ENCODE data around the gene FCER1G.
"Not testable (repeated sequence)": the region's sequence is repeated elsewhere in the genome, so short reads cannot be mapped to it uniquely, and the experiment has no call there.

FCER1G gene

DNA sequence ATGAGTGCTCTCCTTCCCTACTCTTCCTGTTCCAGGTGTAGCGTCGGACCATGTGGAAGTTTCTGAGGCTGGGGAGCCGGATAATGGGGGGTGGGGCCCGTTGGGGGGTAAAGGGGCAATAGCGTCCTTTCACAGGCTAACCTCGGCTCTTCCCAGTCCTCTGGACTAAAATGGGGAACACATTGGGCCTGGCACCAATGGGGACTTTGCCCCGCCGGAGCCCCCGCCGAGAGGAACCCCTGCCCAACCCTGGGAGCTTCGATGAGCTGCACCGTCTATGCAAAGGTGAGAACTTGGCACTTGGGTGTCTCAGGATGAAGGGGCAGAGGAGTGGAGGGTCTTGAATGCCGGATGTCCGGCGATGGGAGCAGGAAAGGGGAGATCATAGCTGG, 11.2 kb downstream of the FCER1G start:
- in situ Hi-C loops (cut with MboI; ENCODE audit: low sequenced_read_pairs): loop anchor here (10.0 kb wide), 1 partner anchor 148 kb away; no protein-coding TSS in a partner anchor

DNA sequence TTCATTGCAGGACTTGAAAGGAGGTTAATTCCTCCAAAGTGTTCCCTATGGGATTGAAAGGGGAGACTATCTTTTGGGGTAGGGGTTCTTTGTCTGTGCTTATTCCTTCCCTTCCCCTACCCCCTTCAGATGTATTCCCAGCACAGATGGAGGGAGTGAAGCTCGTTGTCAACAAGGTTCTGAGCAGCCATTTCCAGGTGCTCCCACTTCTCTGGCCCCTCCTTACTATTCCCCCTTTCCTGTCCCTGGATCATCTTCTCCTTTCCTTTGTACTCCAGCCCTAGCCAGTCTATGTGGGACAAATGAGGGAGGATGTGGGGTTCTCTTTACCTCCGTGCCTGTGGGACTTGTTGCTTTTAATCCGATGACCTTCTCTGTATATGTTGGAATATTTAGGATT, 11.7 kb downstream of the FCER1G start:
- in situ Hi-C loops (cut with MboI; ENCODE audit: low sequenced_read_pairs): loop anchor here (10.0 kb wide), 1 partner anchor 148 kb away; no protein-coding TSS in a partner anchor

DNA sequence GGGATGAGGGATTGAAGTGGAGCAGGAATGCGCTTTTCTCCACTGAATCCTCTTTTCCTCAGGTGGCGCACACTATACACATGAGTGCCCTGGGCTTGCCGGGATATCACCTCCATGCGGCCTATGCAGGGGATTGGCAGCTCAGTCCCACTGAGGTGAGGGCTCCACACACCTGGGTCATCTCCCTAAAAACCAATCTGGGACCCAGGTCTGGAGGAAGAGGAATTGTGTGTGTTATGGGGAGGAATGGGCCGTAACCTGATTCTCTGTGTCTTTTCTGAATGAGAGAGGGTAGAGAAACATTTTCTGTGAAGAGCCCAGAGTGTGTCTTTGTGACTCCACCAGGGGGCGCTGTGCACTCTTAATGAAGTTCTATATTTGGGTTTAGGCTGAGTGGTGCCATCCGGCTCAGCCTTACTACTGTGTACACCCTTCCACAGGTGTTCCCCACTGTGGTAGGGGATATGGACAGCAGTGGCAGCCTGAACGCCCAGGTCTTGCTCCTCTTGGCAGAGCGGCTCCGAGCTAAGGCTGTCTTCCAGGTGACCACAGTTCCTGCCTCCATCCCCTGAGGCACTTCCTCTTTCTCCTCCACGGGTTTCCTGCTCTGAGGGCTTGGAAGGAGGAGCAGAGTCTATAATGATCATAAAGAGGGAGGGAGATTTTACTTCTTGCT, 12.2 kb downstream of the FCER1G start:
- in situ Hi-C loops (cut with MboI; ENCODE audit: low sequenced_read_pairs): loop anchor here (10.0 kb wide), 1 partner anchor 147 kb away; no protein-coding TSS in a partner anchor

DNA sequence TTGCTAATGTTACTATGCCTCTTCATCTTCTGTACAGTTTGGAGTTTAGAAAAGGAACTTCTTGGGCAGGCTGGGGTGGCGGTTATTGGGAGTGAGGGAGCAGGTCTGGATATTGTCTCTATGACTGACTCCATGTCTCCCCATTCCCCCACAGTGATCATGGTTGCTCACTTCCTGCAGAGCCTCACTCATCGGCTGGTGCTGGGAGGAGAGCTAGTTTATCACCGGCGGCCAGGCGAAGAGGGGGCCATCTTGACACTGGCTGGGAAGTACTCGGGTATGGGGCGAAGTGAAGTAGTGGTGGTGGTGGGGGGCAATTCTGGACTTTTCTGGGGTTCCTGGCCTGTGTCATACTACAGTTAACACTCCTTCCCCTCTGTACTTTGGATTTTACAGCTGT, 12.9 kb downstream of the FCER1G start:
- in situ Hi-C loops (cut with MboI; ENCODE audit: low sequenced_read_pairs): loop anchor here (10.0 kb wide), 1 partner anchor 147 kb away; no protein-coding TSS in a partner anchor

DNA sequence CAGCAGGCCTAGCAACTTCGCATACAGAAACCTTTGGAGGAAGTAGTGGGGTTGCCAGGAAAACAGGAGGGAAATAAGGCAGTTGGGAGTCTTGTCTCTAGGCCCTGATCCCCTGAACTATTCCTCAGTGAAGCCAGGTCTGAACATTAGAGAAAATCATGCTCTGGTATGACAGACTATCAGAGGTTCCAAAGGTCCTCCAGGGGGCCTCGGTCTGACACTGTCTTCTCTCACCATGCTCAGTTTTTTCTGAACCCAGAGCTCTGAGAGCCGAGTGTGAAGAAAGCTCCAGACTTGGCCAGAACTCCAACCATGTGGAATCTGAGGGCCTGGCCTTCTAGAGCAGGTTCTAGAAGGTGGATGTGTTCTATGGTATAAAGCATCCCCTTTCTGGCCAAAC, 14.8 kb downstream of the FCER1G start:
- in situ Hi-C loops (cut with MboI; ENCODE audit: low sequenced_read_pairs): loop anchor here (10.0 kb wide), 1 partner anchor 145 kb away; no protein-coding TSS in a partner anchor

GRCh38 chr1:161230762-161231161, 15.7 kb downstream of the FCER1G start:
- in situ Hi-C loops (cut with MboI; ENCODE audit: low sequenced_read_pairs): no loop called here

DNA sequence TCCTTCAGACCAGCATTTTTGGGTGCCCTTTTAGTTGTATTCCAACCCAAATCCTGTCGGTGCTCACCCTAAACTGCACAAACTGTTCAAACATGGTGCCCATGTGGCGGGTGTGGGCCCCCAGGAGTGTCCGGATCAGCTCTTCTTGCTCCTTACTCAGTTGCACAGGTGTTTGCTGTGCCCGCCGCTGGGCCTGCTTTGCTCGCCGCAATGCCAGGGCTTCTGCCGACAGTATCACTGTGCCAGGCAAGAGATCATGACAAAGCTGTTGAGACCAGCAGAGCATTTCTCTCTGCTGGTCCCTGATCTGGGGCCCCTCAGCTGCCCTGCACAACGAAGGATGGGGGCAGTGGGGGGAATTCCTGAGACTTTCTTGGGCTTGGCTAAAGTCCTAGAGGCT, 18.0 kb downstream of the FCER1G start:
- in situ Hi-C loops (cut with MboI; ENCODE audit: low sequenced_read_pairs): no loop called here

- in situ Hi-C loops (cut with MboI; ENCODE audit: low sequenced_read_pairs): no loop called here
Observed at GRCh38 chr1:161235957-161236775, 21.1 kb downstream of the FCER1G start.

- in situ Hi-C loops (cut with MboI; ENCODE audit: low sequenced_read_pairs): no loop called here
Observed at GRCh38 chr1:161238039-161238473, 23.0 kb downstream of the FCER1G start, which contains the start of gene NR1I3. NR1I3 (minus strand) TSS chr1:161238203; CDS start chr1:161236565, 1,638 bp downstream.

DNA sequence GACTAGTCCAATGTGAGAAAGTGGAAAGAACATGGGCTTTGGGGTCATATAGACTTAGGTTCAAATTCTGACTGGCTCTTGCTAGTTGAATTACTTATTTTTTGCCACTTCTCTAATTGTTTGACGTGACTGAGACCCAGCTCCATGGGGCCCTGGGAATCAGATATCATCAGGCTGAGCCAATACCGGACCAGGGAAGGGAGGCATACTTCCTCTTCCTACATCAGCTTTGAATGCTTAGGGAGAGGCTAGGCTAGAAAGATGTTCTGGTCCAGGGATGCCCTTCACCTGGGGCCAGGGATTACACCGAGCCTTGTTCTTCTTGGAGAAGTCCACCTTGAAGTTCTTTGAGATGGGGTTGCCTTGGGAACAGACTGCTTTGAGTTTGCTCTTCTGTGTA, 26.6 kb downstream of the FCER1G start:
- in situ Hi-C loops (cut with MboI; ENCODE audit: low sequenced_read_pairs): no loop called here

GRCh38 chr1:161242313-161242712, 27.2 kb downstream of the FCER1G start:
- in situ Hi-C loops (cut with MboI; ENCODE audit: low sequenced_read_pairs): no loop called here

GRCh38 chr1:161244888-161245287, 29.8 kb downstream of the FCER1G start:
- in situ Hi-C loops (cut with MboI; ENCODE audit: low sequenced_read_pairs): no loop called here

- in situ Hi-C loops (cut with MboI; ENCODE audit: low sequenced_read_pairs): not testable (repeated sequence)
Observed at GRCh38 chr1:161250100-161250499, 35.0 kb downstream of the FCER1G start.

DNA sequence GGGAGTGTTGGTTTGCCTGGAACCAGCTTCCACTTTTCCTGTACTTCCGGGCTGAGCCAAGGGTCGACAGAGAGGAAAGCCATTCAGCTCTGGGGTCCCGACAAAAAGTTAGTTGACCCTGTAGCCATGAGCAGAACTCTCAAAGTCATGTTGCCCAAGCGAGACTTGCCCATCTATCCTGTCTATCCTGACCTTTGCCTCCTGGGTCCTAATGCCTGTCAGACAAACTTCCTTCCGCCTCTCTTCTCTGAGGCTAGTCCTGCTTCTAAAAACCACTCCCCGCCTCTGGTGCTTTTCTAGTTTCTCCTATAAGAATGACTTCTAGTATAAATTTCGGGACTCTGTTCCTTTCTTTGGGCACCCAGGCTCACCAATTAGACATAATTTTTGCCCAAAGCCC, 35.7 kb downstream of the FCER1G start:
- in situ Hi-C loops (cut with MboI; ENCODE audit: low sequenced_read_pairs): no loop called here

DNA sequence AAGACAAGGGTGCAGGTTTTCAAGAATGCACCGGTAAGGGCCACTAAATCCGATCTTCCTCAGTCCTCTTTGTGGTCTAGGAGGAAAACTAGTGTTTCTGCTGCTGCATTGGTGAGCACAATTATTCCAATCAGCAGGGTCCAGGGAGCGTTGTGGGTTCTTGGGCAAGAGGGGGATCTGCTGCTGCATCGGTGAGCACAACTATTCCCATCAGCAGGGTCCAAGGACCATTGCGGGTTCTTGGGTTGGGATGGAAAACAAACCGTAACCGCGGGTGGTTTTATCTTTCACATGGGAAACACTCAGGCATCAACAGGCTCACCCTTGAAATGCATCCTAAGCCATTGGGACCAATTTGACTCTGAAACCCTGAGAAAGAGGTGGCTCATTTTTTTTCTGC, 36.5 kb downstream of the FCER1G start:
- in situ Hi-C loops (cut with MboI; ENCODE audit: low sequenced_read_pairs): no loop called here

DNA sequence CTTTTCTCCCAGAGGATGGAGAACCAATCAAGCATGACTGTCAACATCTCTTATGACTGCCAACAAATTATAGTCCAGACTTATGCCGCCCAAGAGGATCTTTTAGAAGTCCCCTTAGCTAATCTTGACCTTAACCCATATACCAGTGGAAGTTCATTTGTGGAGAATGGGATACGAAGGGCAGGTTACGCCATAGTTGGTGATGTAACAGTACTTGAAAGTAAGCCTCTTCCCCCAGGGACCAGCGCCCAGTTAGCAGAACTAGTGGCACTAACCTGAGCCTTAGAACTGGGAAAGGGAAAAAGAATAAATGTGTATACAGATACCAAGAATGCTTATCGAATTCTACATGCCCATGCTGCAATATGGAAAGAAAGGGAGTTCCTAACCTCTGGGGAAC, 40.2 kb downstream of the FCER1G start:
- in situ Hi-C loops (cut with MboI; ENCODE audit: low sequenced_read_pairs): not testable (repeated sequence)

GRCh38 chr1:161255955-161256520, 40.9 kb downstream of the FCER1G start:
- in situ Hi-C loops (cut with MboI; ENCODE audit: low sequenced_read_pairs): not testable (repeated sequence)

DNA sequence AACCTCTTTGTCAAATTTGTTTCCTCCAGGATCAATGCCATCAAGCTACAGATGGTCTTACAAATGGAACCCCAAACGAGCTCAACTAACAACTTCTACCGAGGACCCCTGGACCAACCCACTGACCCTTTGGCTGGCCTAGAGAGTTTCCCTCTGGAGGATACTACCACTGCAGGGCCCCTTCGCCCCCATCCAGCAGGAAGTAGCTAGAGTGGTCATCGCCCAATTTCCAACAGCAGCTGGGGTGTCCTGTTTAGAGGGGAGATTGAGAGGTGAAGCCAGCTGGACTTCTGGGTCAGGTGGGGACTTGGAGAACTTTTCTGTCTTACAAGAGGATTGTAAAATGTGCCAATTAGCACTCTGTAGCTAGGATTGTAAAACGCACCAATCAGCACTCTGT, 42.0 kb downstream of the FCER1G start:
- in situ Hi-C loops (cut with MboI; ENCODE audit: low sequenced_read_pairs): not testable (repeated sequence)

DNA sequence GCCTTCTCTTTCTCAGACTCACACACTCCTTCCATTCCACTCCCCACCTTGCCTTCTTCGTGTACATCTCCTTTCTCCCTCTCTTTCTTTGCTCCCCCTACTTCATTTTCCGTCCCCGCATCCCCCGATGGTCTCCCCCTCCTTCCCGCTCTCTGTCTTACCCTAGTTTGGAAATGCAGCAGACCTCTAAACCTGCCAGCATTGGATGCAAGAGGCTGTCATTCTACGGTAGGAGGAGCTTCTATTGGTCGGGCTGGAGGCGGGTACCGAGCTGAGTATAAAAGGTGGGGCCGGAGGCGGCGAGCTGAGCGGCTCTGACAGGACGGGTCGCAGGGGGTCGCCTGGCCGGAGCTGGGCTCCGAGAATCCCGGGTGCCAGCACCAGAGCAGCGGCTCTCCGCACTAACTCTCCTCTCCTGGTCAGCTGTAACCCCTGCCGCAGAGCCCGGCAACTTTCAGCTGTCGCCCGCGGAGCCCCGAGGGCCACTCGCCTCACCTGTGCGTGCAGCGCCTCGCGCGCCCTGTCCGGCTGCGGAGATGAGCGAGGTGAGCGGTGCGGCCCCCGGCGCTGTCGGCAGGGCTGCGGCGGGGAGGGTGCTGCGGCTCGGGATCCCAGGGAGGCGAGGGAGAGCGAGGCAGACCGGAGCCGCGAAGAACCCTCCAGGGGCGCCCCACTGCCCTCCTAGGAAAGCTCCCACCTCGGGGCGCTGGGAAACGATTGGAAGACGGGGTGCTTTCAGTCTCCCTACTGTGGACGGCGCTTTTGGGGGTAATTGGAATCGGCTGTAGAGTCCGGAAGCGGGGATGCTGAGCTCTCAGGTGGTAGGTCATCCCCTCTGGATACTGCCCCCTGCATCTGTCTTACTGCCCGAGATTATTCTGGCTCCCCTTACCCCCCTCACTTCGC, 43.6 kb downstream of the FCER1G start, which contains the start of gene PCP4L1:
Gene PCP4L1 (plus strand): TSS at position 307 of the 906 bp plus-strand sequence. CDS start 230 bp downstream, at position 537.
- in situ Hi-C loops (cut with MboI; ENCODE audit: low sequenced_read_pairs): no loop called here

DNA sequence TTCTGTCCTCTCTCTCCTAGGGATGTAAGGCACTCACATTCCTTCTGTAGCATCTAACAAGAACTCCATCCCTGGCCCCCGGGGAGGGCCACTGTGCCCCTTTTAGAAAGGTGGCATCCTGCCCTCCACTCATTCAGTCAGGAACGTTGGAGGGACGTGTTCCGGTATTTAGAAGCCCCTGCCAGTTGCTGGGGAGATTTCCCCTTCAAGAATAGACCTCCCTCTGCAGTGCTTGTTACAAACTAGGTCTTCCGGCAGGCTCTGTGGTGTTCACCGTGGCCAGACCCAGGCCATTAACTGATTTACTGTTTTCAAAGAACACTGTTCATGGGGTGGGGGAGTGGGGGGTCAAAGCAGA, 44.2 kb downstream of the FCER1G start:
- in situ Hi-C loops (cut with MboI; ENCODE audit: low sequenced_read_pairs): no loop called here
